Stomach smooth muscle (tissue), 2 donors: ENCODE data around the gene MTRFR.
A peak's percentile ranks its signal among the peaks of the same experiment; 100 is the strongest.
"Not testable (repeated sequence)": the region's sequence is repeated elsewhere in the genome, so short reads cannot be mapped to it uniquely, and the experiment has no call there.

ENCODE experiments used
- H3K27ac ChIP-seq: one replicate; pipeline ENCODE4 v1.7.0; 2013; ENCODE audit warnings: mild to moderate bottlenecking, low read length, inconsistent platforms
- H3K27me3 ChIP-seq, 2 donors: one replicate each; pipeline ENCODE4 v1.7.0; 2013; ENCODE audit warnings: low read length in 2 of 2; ENCODE audit not compliant: insufficient read depth in 2 of 2, control insufficient read depth in 1 of 2
- H3K36me3 ChIP-seq, 2 donors: one replicate each; pipeline ENCODE4 v1.7.0; 2013; ENCODE audit warnings: low read length in 2 of 2; ENCODE audit not compliant: control insufficient read depth in 2 of 2, insufficient read depth in 2 of 2
- H3K4me1 ChIP-seq: one replicate; pipeline ENCODE4 v1.7.0; 2013; ENCODE audit warnings: low read length; ENCODE audit not compliant: control insufficient read depth, insufficient read depth
- H3K4me3 ChIP-seq, 2 donors: one replicate each; pipeline ENCODE4 v1.7.0; 2013; ENCODE audit warnings: low read length in 2 of 2
- H3K9ac ChIP-seq, 2 donors: one replicate each; pipeline ENCODE4 v1.7.0; 2013; ENCODE audit warnings: low read length in 2 of 2, mild to moderate bottlenecking in 1 of 2
- H3K9me3 ChIP-seq, 2 donors: one replicate each; pipeline ENCODE4 v1.7.0; 2013; ENCODE audit warnings: low read length in 2 of 2; ENCODE audit not compliant: control insufficient read depth in 2 of 2
- donor health status: healthy.
- donor health status: Pancreatic carcinoma.

Gene MTRFR

GRCh38 chr12:123250471-123251383 is 17.5 kb downstream of the MTRFR start:
- Histone ChIP-seq H3K4me3 (no peak overlapping the region), H3K4me1 (peaks cover 23% of the 10 kb centered on the region), H3K9ac (no peak overlapping the region)

DNA sequence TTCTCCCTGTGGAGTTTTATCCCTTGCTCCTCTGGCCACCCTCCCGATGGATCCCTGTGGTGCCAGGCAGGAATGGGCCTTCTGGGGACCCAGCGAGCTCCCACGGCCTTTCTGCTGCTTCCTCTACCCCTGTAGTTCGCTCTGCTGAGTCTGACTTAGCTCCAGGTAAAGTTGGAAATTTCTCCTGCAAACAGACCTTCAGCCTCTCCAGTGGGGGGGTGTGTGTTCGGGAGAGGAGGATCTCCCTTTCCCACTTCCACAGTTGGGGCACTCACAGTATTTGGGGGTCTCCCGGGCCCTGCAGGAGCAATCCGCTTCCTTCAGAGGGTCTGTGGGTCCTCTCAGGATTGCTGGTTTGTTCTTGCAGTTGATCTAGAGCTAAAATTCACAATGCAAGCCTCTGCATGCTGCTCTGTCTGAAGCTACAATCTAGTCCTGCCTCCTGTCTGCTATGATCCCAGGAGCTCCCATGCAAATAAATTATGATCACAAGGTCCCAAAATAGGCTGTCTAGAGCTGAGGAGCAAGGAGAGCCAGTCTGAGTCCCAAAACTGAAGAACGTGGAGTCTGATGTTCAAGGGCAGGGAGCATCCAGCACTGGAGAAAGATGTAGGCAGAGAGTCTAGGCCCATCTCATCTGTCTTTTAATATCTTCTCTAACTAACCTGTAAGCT is 18.3 kb downstream of the MTRFR start:
- Histone ChIP-seq H3K9me3 (no peaks in the 10 kb centered on the region), H3K27me3 (no peaks in the 10 kb centered on the region), H3K9ac (no peak overlapping the region), H3K4me3 (no peak overlapping the region), H3K36me3 (peaks cover 17 to 20% of the 10 kb centered on the region in 2 donors), H3K4me1 (peaks cover 23% of the 10 kb centered on the region), H3K27ac (no peak overlapping the region)

More at GRCh38 chr12:123250471-123251383, 17.5 kb downstream of the MTRFR start:
- Histone ChIP-seq H3K27me3 (no peaks in the 10 kb centered on the region), H3K36me3 (peaks cover 11 to 14% of the 10 kb centered on the region in 2 donors), H3K27ac (no peak overlapping the region), H3K9me3 (no peaks in the 10 kb centered on the region)

DNA sequence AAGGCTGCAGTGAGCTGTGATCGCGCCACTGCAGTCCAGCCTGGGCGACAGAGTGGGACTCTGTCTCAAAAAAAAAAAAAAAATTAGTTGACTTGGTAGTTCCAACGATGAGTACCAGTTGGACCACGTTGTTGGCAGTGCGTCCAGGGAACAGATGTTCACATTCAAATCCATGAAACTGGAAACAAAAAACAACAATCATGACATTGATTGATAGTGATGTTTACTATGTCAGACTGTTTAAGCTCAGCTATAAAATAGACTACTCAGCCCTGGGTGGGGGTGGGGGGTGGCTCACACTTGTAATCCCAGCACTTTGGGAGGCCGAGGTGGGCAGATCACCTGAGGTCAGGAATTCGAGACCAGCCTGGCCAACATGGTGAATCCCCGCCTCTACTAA is 19.1 kb downstream of the MTRFR start:
- H3K9ac ChIP-seq, H3K27me3 ChIP-seq, H3K27ac ChIP-seq, H3K9me3 ChIP-seq, H3K4me3 ChIP-seq: not testable (repeated sequence)
- Histone ChIP-seq H3K4me1 (peaks cover 23% of the 10 kb centered on the region), H3K36me3 (peaks cover 22 to 23% of the 10 kb centered on the region in 2 donors)

- H3K9ac ChIP-seq, result no peak overlapping the region
- H3K27ac ChIP-seq, result peak overlapping the region; percentile 46
- peaks cover 31 to 34% of the 10 kb centered on the region in 2 donors for H3K36me3 ChIP-seq
- H3K4me3 ChIP-seq, result peak overlapping the region in 1 of 2 donors; percentile 3
- H3K4me1 ChIP-seq, result peaks cover 23% of the 10 kb centered on the region
- no peaks in the 10 kb centered on the region for H3K9me3 ChIP-seq
- H3K27me3 ChIP-seq, result no peaks in the 10 kb centered on the region
Measured at GRCh38 chr12:123253641-123254459, 20.6 kb downstream of the MTRFR start.

GRCh38 chr12:123254853-123255446 is 21.7 kb downstream of the MTRFR start:
- peaks cover 23% of the 10 kb centered on the region for H3K4me1 ChIP-seq
- H3K27ac ChIP-seq, result peak overlapping the region; percentile 46
- H3K36me3 ChIP-seq, result peaks cover 37 to 38% of the 10 kb centered on the region in 2 donors

GRCh38 chr12:123258593-123258992 is 25.4 kb downstream of the MTRFR start:
- Histone ChIP-seq H3K9ac (no peak overlapping the region), H3K27me3 (no peaks in the 10 kb centered on the region), H3K27ac (no peak overlapping the region), H3K9me3 (no peaks in the 10 kb centered on the region), H3K36me3 (peaks cover 52 to 53% of the 10 kb centered on the region in 2 donors), H3K4me1 (peaks cover 10% of the 10 kb centered on the region), H3K4me3 (no peak overlapping the region)

More at GRCh38 chr12:123254853-123255446, 21.7 kb downstream of the MTRFR start:
- H3K9me3 ChIP-seq, result no peaks in the 10 kb centered on the region
- H3K4me3 ChIP-seq, result no peak overlapping the region
- H3K27me3 ChIP-seq, result no peaks in the 10 kb centered on the region
- no peak overlapping the region for H3K9ac ChIP-seq

GRCh38 chr12:123260081-123260480 is 26.8 kb downstream of the MTRFR start:
- H3K36me3 ChIP-seq, result peaks cover 42 to 45% of the 10 kb centered on the region in 2 donors
- H3K9me3 ChIP-seq, result no peaks in the 10 kb centered on the region
- no peak overlapping the region for H3K9ac ChIP-seq
- no peak overlapping the region for H3K27ac ChIP-seq
- H3K27me3 ChIP-seq, result no peaks in the 10 kb centered on the region
- H3K4me3 ChIP-seq, result no peak overlapping the region
- no peaks in the 10 kb centered on the region for H3K4me1 ChIP-seq

GRCh38 chr12:123261196-123261595 is 28.0 kb downstream of the MTRFR start:
- no peaks in the 10 kb centered on the region for H3K27me3 ChIP-seq
- no peak overlapping the region for H3K4me3 ChIP-seq
- no peak overlapping the region for H3K9ac ChIP-seq
- no peak overlapping the region for H3K27ac ChIP-seq
- H3K4me1 ChIP-seq, result no peaks in the 10 kb centered on the region
- peaks cover 36 to 39% of the 10 kb centered on the region in 2 donors for H3K36me3 ChIP-seq
- no peaks in the 10 kb centered on the region for H3K9me3 ChIP-seq

DNA sequence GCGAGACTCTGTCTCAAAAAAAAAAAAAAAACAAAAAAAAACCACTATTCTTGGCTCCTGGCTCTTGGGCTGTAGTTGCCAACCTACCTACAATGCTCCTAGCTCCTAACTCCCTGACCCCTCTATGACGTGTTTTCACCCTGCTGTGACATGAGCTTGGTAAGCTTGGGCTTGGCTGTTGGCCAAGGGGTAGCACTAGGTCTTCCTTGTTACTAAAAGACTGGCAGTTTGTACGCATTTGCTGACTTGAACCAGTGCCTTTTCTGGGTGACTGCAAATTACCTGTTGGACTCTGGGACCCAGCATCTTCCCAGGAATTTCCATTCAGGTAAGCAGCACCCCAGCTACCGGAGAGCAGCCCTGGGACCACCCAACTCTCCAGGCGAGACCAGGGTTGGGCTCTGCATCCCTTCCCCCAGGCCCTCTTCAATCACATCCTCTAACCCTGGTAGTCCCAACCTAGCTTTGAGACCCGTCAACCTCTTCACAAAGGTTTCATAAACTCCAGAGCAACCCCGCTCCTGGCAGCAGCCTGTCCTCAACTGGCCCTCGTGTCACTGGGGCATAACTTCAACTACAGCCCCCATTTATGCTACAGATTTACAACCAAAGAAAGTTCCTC is 30.1 kb downstream of the MTRFR start:
- peaks cover 29 to 31% of the 10 kb centered on the region in 2 donors for H3K36me3 ChIP-seq
- no peaks in the 10 kb centered on the region for H3K4me1 ChIP-seq
- H3K27me3 ChIP-seq, result no peaks in the 10 kb centered on the region
- no peak overlapping the region for H3K9ac ChIP-seq
- no peak overlapping the region for H3K27ac ChIP-seq
- H3K4me3 ChIP-seq, result no peak overlapping the region
- no peaks in the 10 kb centered on the region for H3K9me3 ChIP-seq

DNA sequence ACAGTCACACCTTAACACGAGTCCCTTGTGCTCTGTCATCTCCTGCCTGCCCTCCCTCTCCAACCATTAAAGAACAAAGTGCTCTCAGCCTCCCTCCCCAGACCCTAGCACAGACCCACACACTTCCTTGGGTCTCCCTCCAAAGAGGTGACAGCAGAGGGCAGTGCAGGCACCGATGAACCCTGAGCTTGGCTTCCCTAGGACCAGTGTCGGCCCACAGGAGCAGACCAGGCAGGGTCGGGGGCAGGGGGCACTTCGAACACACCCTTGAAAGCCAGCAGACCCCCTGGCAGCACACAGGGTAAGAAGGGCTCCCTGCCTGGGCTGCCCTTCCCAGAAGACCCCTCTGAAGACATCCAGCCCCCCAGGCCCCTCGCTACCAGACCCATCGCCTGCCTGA is 31.4 kb downstream of the MTRFR start:
- Histone ChIP-seq H3K27me3 (no peaks in the 10 kb centered on the region), H3K4me1 (peaks cover 10% of the 10 kb centered on the region), H3K27ac (no peak overlapping the region), H3K36me3 (peaks cover 18 to 22% of the 10 kb centered on the region in 2 donors), H3K4me3 (no peak overlapping the region), H3K9me3 (no peaks in the 10 kb centered on the region), H3K9ac (no peak overlapping the region)
